Coronary artery (tissue), 2 donors: ENCODE data around the gene SLC35F3.

ENCODE experiments used
- DNase-seq: peaks from one replicate; pipeline ENCODE4 v3.0.0-alpha.2; 2017; ENCODE audit warnings: low spot score
- H3K27ac ChIP-seq, 2 donors: fragments of 200-600 bp; sonication (generic); one replicate each; pipeline ENCODE4 v1.5.1; 2016 to 2019
- H3K4me3 ChIP-seq: fragments of 200-600 bp; sonication (generic); 2 replicates; pipeline ENCODE4 v1.5.1; 2016; ENCODE audit warnings: mild to moderate bottlenecking, moderate library complexity
- CTCF ChIP-seq: fragments of 200-600 bp; sonication (generic); IDR thresholded peaks from one replicate; pipeline ENCODE4 v1.5.1; 2019; ENCODE audit warnings: antibody characterized with exemption

The SLC35F3 gene

GRCh38 chr1:234134878-234135277, 230.4 kb downstream of the SLC35F3 start:
- DNase-seq = no peak
- Histone ChIP-seq H3K27ac (no peak overlapping the region), H3K4me3 (no peak overlapping the region)
- TF ChIP-seq CTCF = no peak

GRCh38 chr1:234135501-234135900, 231.0 kb downstream of the SLC35F3 start:
- TF ChIP-seq CTCF = no peak
- H3K4me3 ChIP-seq = no peak overlapping the region
- no peak for DNase-seq

GRCh38 chr1:234136073-234136472, 231.6 kb downstream of the SLC35F3 start:
- H3K27ac ChIP-seq = no peak overlapping the region
- no peak for TF ChIP-seq CTCF

More at GRCh38 chr1:234135501-234135900, 231.0 kb downstream of the SLC35F3 start:
- no peak overlapping the region for H3K27ac ChIP-seq

GRCh38 chr1:234139966-234140365, 235.5 kb downstream of the SLC35F3 start:
- DNase-seq = no peak
- Histone ChIP-seq H3K27ac (no peak overlapping the region), H3K4me3 (no peak overlapping the region)
- no peak for TF ChIP-seq CTCF

More at GRCh38 chr1:234136073-234136472, 231.6 kb downstream of the SLC35F3 start:
- no peak for DNase-seq
- H3K4me3 ChIP-seq = no peak overlapping the region

- H3K27ac ChIP-seq = no peak overlapping the region
- TF ChIP-seq CTCF = no peak
- no peak overlapping the region for H3K4me3 ChIP-seq
- no peak for DNase-seq
These were observed 235.9 kb downstream of the SLC35F3 start for GRCh38 chr1:234140388-234140787.

GRCh38 chr1:234141006-234141405, 236.5 kb downstream of the SLC35F3 start:
- TF ChIP-seq CTCF = no peak
- Histone ChIP-seq H3K27ac (no peak overlapping the region), H3K4me3 (no peak overlapping the region)
- no peak for DNase-seq

- TF ChIP-seq CTCF = no peak
- DNase-seq = no peak
- Histone ChIP-seq H3K4me3 (no peak overlapping the region), H3K27ac (no peak overlapping the region)
These were observed 239.2 kb downstream of the SLC35F3 start for GRCh38 chr1:234143681-234144080.
